K562 (cell line): ENCODE measurements around the gene ABHD1. TPM values are rescaled to one million over a fixed set of nuclear protein-coding genes. Genes with fewer than 3 reads are reported as not detected.

Experiments used
- CEBPB ChIP-seq: fragments of 450-650 bp; IDR thresholded peaks from 2 replicates; pipeline ENCODE4 v1.6.1; 2016; ENCODE audit warnings: missing genetic modification characterization, missing compliant biosample characterization
- DDX20 ChIP-seq: fragments of 450-650 bp; IDR thresholded peaks from 2 replicates; pipeline ENCODE4 v1.6.1; 2016; ENCODE audit warnings: missing genetic modification characterization, low read depth, mild to moderate bottlenecking, missing compliant biosample characterization, moderate library complexity
- DEAF1 ChIP-seq: fragments of 450-650 bp; formaldehyde crosslinking; IDR thresholded peaks from 2 replicates; pipeline ENCODE4 v1.4.0; 2020; ENCODE audit warnings: mild to moderate bottlenecking, moderate library complexity
- DLX4 ChIP-seq: fragments of 250-450 bp; sonication (Bioruptor Pico); IDR thresholded peaks from 2 replicates; pipeline ENCODE4 v1.6.1; 2021; ENCODE audit warnings: mild to moderate bottlenecking
- DPF2 ChIP-seq: fragments of 450-650 bp; IDR thresholded peaks from 2 replicates; pipeline ENCODE4 v1.6.1; 2016
- FUS ChIP-seq: fragments of 200-400 bp; formaldehyde crosslinking; optimal IDR thresholded peaks from 2 replicates; pipeline ENCODE3; 2017; ENCODE audit warnings: low read depth, low read length
- HDAC6 ChIP-seq: IDR thresholded peaks from 2 replicates; pipeline ENCODE4 v1.6.1; 2012; ENCODE audit warnings: low read depth, mild to moderate bottlenecking, control low read depth, inconsistent platforms, low read length, moderate library complexity
- HLTF ChIP-seq: fragments of 450-650 bp; IDR thresholded peaks from 2 replicates; pipeline ENCODE4 v1.6.1; 2016
- MTA3 ChIP-seq: fragments of 450-650 bp; formaldehyde crosslinking; IDR thresholded peaks from 2 replicates; pipeline ENCODE4 v1.6.1; 2017; ENCODE audit warnings: mild to moderate bottlenecking, borderline replicate concordance
- MTF1 ChIP-seq: fragments of 250-450 bp; sonication (Bioruptor Pico); IDR thresholded peaks from 2 replicates; pipeline ENCODE4 v1.9.0; 2021; ENCODE audit warnings: moderate library complexity, mild to moderate bottlenecking, inconsistent platforms, borderline replicate concordance
- NCOR1 ChIP-seq: fragments of 450-650 bp; IDR thresholded peaks from 2 replicates; pipeline ENCODE4 v1.6.1; 2016; ENCODE audit warnings: mild to moderate bottlenecking, moderate library complexity
- NR2F6 ChIP-seq: fragments of 450-650 bp; formaldehyde crosslinking; IDR thresholded peaks from 2 replicates; pipeline ENCODE4 v1.4.0; 2020; ENCODE audit warnings: mild to moderate bottlenecking
- PATZ1 ChIP-seq: fragments of 250-450 bp; sonication (Bioruptor Pico); IDR thresholded peaks from 2 replicates; pipeline ENCODE4 v1.5.0; 2020; ENCODE audit warnings: mild to moderate bottlenecking, borderline replicate concordance
- POLR3G ChIP-seq: IDR thresholded peaks from 2 replicates; pipeline ENCODE4 v1.6.1; 2011; ENCODE audit not compliant: insufficient read length, insufficient replicate concordance; ENCODE audit errors: extremely low read depth
- PRPF4 ChIP-seq: fragments of 200-400 bp; formaldehyde crosslinking; IDR thresholded peaks from one replicate; pipeline ENCODE4 v1.6.1; 2017; ENCODE audit warnings: low read length, low read depth, mild to moderate bottlenecking; ENCODE audit not compliant: insufficient read depth, poor library complexity, severe bottlenecking
- SLC30A9 ChIP-seq: fragments of 250-450 bp; sonication (Bioruptor Pico); IDR thresholded peaks from 2 replicates; pipeline ENCODE4 v1.8.0; 2022; ENCODE audit warnings: mild to moderate bottlenecking, moderate library complexity
- SMARCA5 ChIP-seq: fragments of 450-650 bp; IDR thresholded peaks from 2 replicates; pipeline ENCODE4 v1.6.1; 2016
- ZFX ChIP-seq: sonication (generic); formaldehyde crosslinking; IDR thresholded peaks from 2 replicates; pipeline ENCODE4 v1.8.0; 2022; ENCODE audit warnings: mild to moderate bottlenecking, missing genetic modification reagents, moderate library complexity
- ZNF124 ChIP-seq: sonication (generic); formaldehyde crosslinking; IDR thresholded peaks from 2 replicates; pipeline ENCODE4 v1.8.1; 2022; ENCODE audit warnings: missing genetic modification reagents
- ZNF175 ChIP-seq: fragments of 200-800 bp; sonication (Bioruptor generic); IDR thresholded peaks from 2 replicates; pipeline ENCODE4 v1.6.1; 2016; ENCODE audit warnings: low read depth, mild to moderate bottlenecking, missing genetic modification characterization, missing compliant biosample characterization
- ZNF311 ChIP-seq: fragments of 250-450 bp; sonication (Bioruptor Pico); IDR thresholded peaks from 2 replicates; pipeline ENCODE4 v1.4.0; 2020; ENCODE audit warnings: mild to moderate bottlenecking, moderate library complexity
- ZNF41 ChIP-seq: fragments of 250-450 bp; sonication (Bioruptor Pico); conservative IDR thresholded peaks from 2 replicates; pipeline ENCODE4 v1.4.0; 2020; ENCODE audit warnings: mild to moderate bottlenecking
- ZNF561 ChIP-seq: fragments of 450-650 bp; formaldehyde crosslinking; conservative IDR thresholded peaks from 2 replicates; pipeline ENCODE4 v1.4.0; 2020; ENCODE audit warnings: mild to moderate bottlenecking, moderate library complexity
- ZNF695 ChIP-seq: fragments of 450-650 bp; formaldehyde crosslinking; IDR thresholded peaks from 2 replicates; pipeline ENCODE4 v1.4.0; 2020; ENCODE audit warnings: mild to moderate bottlenecking, moderate library complexity
- polyA plus RNA-seq, 8 experiments: library from polyadenylated mRNA; depleted of rRNA in 4 of 8; stranded (reverse) in 5 of 8; unstranded in 3 of 8; fragments of >200 nt; fragmentation: Nextera tagmentation in 2 of 8; fragmentation: Illumina TruSeq in 1 of 8; extraction: Ambion mirVana in 2 of 8; extraction: Trizol in 1 of 8; gene quantifications; 2 replicates each; pipeline versions ENCODE4 v1.2.1 to v1.2.3, GENCODE V29; 2011 to 2014; ENCODE audit warnings: inconsistent platforms in 1 of 8, missing spikeins in 1 of 8
- total RNA-seq, 7 experiments: library from RNA; depleted of rRNA in 6 of 7; stranded (reverse); fragments of >200 nt in 6 of 7; fragmentation: Illumina TruSeq in 2 of 7; extraction: Trizol in 2 of 7; gene quantifications; 2 replicates each; pipeline versions ENCODE4 v1.2.1 to v1.2.3, GENCODE V29; 2011 to 2021; ENCODE audit warnings: low replicate concordance in 1 of 7
- TF ChIP-seq, protein P1 (sequence below): IDR thresholded peaks from 3 replicates; pipeline ENCODE4 v1.6.1; 2011; ENCODE audit warnings: borderline replicate concordance, mild to moderate bottlenecking; ENCODE audit not compliant: insufficient read length, insufficient read depth

The ABHD1 gene
- total and polyA plus RNA-seq, 9 of the 15 experiments (the other 6 are each of a cell fraction or from before 2014, with no cell fraction given) = 0.10 to 0.16 (median 0.11) TPM; not detected in 5

- no peak for TF ChIP-seq MTF1 (CRISPR knock-in tag)
- TF ChIP-seq ZNF311 (CRISPR knock-in tag) = peak; percentile 78; the same call in 1 of the 2 replicates
- no peak for TF ChIP-seq POLR3G
- no peak for TF ChIP-seq ZNF124
- TF ChIP-seq NR2F6 = no peak
- TF ChIP-seq, protein P1, sequence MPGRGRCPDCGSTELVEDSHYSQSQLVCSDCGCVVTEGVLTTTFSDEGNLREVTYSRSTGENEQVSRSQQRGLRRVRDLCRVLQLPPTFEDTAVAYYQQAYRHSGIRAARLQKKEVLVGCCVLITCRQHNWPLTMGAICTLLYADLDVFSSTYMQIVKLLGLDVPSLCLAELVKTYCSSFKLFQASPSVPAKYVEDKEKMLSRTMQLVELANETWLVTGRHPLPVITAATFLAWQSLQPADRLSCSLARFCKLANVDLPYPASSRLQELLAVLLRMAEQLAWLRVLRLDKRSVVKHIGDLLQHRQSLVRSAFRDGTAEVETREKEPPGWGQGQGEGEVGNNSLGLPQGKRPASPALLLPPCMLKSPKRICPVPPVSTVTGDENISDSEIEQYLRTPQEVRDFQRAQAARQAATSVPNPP = no peak
- TF ChIP-seq ZNF561 (CRISPR knock-in tag) = no peak
- TF ChIP-seq ZNF175 = no peak; the same call in 1 of the 2 replicates
- TF ChIP-seq CEBPB = no peak
- no peak; the same call in none of the 2 replicates for TF ChIP-seq NCOR1
- TF ChIP-seq DEAF1 (CRISPR knock-in tag) = no peak
- no peak for TF ChIP-seq SMARCA5
- no peak for TF ChIP-seq HLTF
- TF ChIP-seq DDX20 (tag) = no peak
- TF ChIP-seq MTA3 = 0 out of 2 replicates have a peak, but pooled peaks have one; percentile 66
- TF ChIP-seq DPF2 = peak; percentile 84
- TF ChIP-seq ZNF41 (CRISPR knock-in tag) = no peak
- TF ChIP-seq SLC30A9 (CRISPR knock-in tag) = no peak
- TF ChIP-seq PATZ1 (CRISPR knock-in tag) = no peak
- no peak for TF ChIP-seq PRPF4
- TF ChIP-seq ZNF695 (CRISPR knock-in tag) = no peak
- no peak for TF ChIP-seq FUS
- no peak for TF ChIP-seq HDAC6
- TF ChIP-seq DLX4 = no peak
- TF ChIP-seq ZFX (CRISPR knock-in tag) = peak; percentile 22; the same call in 1 of the 2 replicates
Measured at GRCh38 chr2:27092696-27093429, 30.8 kb upstream of the ABHD1 start (continued).
